GM21528 (cell line): Measurements from ENCODE around the gene PPP4R3A.
A peak's percentile ranks its signal among the peaks of the same experiment; 100 is the strongest.
"Not testable (repeated sequence)": the region's sequence is repeated elsewhere in the genome, so short reads cannot be mapped to it uniquely, and the experiment has no call there.

Source experiments
- ATAC-seq: cut with Tn5 transposase; IDR thresholded peaks from one replicate; pipeline ENCODE4 v1.9.1; 2021; ENCODE audit warnings: mild to moderate bottlenecking, moderate library complexity; ENCODE audit not compliant: unreplicated experiment, low FRiP score

The PPP4R3A gene

DNA sequence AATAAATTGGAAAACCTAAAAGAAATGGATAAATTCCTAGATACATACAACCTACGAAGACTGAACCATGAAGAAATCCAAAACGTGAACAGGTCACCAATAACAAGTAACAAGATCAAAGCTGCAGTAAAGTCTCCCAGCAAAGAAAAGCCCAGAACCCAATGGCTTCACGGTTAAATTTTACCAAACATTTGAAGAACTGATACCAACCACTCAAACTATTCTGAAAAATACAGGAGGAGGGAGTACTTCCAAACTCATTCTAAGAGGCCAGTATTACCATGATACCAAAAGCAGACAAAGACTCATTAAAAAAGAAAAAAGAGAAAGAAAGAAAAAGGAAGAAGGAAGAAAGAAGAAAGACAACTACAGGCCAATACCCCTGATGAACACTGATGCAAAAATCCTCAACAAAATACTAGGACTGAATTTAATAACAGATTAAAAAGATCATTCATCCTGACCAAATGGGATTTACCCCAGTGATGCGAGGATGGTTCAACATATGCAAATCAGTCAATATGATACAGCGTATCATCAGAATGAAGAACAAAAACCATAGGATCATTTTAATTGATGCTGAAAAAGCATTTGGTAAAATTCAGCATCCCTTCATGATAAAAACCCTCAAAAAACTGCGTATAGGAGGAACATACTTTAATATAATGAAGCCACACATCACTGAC is 65.6 kb downstream of the PPP4R3A start:
- ATAC-seq, result no peak

DNA sequence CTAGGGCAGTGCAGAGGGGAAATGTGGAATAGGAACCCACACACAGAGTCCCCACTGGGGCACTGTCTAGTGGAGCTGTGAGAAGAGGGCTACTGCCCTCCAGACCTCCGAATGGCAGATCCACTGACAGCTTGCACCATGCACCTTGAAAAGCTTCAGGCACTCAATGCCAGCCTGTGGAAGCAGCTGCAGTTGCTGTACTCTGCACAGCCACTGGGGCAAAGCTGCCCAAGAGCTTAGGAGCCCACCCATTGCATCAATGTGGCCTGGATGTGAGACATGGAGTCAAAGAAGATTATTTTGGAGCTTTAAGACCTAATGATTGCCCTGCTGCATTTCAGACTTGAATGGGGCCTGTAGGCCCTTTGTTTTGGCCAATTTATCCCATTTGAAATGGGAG is 70.8 kb downstream of the PPP4R3A start:
- no peak for ATAC-seq

DNA sequence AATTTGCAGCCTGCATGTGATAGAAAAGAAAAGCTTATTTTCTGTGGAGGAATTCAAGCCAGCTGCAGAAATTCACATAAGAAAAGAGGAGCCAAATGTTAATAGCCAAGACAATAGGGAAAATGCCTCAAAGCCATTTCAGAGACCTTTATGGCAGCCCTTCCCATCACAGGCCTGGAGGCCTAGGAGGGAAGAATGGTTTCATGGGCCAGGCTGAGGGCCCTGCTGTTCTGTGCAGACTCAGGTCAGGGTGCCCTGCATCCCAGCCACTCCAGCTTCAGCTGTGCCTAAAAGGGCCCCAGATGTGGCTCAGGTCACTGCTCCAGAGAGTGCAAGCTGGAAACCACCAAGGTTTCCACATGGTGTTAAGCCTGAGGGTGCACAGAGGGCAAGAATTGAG is 71.3 kb downstream of the PPP4R3A start:
- ATAC-seq, result no peak

DNA sequence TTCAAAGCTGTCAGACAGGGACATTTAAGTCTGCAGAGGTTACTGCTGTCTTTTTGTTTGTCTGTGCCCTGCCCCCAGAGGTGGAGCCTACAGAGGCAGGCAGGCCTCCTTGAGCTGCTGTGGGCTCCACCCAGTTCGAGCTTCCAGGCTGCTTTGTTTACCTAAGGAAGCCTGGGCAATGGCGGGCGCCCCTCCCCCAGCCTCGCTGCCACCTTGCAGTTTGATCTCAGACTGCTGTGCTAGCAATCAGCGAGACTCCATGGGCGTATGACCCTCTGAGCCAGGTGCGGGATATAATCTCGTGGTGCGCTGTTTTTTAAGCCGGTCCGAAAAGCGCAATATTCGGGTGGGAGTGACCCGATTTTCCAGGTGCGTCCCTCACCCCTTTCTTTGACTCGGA is 73.8 kb downstream of the PPP4R3A start:
- ATAC-seq, result not testable (repeated sequence)

DNA sequence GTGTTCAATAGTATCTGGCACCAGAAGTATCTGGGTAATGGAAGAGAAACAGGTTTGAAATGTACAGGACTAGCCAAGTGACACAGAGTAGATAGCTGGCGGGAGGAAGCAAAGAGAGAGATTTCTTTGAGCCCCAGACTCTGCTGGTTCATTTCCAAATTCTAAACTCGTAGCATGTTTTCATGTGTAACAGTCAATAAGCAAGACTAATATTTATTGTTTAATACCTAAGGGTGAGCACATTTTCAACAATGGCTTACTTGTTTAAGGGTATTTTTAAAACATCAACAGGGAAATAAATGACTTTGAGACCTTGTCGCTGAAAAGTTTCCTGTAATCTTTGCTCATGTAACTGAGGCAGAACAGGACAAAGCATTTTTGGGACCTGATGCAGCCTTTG is 80.7 kb downstream of the PPP4R3A start:
- no peak for ATAC-seq

DNA sequence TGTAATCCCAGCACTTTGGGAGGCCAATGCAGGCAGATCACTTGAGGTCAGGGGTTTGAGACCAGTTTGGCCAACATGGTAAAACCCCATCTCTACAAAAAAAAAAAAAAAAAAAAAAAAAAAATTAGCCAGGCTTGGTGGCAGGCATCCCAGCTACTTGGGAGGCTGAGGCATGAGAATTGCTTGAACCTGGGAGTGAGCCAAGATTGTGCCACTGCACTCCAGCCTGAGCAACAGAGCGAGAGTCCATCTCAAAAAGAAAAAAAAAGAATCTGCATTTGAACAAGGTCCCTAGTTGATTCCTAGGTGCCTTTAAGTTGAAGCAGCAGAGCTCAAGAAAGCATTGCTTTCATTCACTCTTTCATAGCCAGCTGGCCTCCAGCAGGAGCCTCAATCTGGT is 81.2 kb downstream of the PPP4R3A start:
- not testable (repeated sequence) for ATAC-seq

DNA sequence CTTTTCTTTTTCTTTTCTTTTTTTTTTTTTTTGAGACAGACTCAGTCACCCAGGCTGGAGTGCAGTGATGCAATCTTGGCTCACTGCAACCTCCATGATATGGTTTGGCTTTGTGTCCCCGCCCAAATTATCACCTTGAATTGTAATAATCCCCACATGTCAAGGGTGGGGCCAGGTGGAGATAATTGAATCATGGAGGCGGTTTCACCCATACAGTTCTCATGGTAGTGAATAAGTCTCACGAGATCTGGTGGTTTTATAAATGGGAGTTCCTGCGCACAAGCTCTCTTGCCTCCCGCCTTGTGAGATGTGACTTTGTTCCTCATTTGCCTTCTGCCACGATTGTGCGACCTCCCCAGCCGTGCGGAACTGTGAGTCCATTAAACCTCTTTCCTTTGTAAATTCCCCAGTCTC is 84.6 kb downstream of the PPP4R3A start:
- not testable (repeated sequence) for ATAC-seq

DNA sequence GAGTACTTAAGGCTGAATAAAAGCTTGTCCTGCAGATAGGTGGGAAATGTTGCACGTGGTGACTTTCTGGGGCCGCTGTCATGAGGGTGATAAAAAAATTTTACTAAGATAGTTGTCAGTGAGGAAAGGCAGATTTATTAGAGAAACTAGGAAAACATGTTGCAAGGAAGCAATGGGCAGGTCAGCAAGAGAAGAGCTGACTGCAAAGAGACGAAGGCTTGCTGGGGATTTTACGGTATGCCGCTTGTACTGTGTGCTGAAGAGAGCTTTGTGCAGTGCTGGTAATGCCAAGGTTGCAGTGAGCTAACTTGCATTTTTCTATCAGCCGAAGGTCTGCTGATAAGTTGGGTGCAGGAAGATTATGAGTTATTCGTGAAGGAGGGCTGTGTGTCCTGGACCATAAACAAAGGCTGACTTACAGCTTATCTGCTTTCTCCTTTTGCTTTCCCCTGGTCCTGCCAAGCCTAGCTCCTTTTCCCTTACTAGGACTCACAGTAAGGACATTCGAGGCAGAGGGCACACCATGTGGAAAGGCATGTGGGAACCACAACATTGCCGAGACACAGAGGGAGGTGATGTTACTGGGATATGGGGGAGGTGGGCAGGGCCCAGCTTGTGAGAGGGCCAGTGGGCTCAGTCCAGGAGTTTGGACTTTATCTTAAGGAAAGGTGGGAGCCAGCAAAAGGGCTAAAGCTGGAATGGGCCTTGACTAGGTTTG is 85.1 kb downstream of the PPP4R3A start:
- no peak for ATAC-seq

DNA sequence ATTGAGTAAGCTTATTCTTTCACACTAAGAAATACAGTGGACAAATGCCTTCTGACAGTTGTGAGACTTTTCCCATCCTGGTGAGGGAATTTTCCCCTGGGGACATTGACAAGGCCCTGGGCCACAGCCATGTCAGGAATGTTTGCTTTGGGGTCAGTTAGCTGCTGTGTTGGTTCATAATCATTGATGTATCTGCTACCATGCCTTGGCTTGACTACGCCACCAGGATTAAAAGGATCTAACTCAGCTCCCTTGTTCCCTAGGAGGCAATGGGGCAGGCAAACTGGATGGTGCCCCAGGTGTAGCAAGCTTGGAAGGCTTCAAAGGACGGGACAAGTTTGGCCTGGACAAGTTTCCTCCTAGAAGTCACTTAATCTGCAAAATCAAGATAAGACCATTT is 89.4 kb downstream of the PPP4R3A start:
- ATAC-seq, result no peak

DNA sequence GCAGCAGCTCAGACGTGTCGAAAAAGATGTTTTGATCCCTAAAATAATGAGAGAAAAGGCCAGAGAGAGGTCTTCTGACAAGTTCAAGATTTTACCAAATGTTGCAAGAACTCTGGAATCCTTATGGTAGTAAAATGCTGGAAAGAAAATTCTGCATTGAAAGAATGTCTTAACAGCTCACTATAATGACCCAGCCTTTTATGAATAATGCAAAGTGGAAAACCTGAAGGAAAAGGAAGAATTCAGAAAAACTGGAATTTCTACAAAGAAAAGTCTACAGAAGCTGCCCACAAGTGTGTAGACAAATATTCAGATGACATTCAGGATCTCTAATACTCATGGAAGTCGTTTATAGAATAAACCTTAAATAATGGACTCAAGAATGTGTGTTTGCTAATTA is 90.7 kb downstream of the PPP4R3A start:
- ATAC-seq, result no peak

DNA sequence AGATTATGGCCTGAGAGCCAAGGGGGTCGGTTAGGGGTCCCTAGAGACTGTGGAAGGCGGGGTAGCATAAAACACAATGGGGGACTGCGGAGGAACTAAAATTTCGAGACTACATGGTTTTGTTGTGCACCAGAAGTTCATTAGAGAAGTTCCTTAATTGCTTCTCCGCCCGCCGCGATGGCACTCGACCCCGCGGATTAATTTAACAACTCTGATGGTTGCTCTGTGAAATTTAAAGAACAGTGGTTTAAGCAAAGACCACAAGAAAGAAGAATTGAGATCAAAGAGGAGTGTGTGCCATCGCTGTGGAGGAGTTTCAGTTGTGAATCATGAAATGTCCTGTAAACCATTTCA is 91.1 kb downstream of the PPP4R3A start:
- no peak for ATAC-seq

DNA sequence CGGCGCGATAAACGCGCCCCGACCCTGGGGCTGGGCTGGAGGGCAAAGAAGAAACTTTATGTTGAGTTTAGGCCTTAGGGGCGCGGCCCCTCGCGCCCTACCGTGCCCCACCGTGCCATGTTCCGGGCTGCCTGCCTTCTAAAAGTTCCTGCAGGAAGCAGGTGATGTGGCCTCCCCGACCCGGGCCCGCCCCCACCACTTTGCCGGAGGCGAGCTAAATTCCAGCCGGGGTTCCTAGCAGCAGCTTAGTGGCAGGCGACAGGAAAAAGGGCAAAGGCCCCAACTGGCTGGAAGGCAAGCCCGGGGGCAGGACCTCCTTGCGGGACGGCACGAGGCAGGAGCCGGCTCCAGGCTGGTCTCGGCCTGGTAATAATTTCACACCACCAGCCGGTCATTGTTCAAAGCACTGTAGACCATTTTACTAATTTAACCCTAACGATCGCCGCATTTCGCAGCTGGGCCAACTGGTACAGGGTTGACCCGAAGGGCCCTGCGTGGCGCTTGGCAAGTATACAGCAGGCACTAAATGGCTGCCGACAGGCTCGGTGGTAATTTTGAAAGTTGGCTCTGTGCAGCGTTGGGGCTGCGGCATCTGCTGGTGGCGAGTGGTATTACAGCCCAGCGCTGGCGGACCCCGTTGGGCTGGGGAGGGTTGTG is 91.6 kb downstream of the PPP4R3A start:
- ATAC-seq, result no peak

DNA sequence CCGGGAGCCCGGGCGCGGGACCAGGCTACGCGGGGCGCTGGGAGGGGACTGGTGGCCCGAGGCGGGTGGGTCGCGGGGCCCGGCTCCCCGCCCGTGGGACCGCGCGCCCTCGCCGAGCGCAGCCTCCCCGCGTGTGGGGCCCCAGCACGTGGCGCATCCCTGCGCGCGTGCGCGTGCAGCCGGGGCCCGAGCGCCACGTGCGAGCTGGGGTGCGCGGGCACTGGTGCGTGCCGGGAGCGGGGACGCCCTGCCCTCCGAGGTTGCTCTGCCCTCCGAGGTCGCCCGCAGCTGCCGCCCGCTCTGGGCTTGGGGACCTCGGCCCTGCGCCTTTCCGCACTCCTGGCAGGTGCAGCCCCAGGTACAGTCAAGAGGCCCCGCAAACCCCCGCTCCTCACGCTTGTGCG is 92.1 kb downstream of the PPP4R3A start:
- ATAC-seq, result peak; percentile 28

DNA sequence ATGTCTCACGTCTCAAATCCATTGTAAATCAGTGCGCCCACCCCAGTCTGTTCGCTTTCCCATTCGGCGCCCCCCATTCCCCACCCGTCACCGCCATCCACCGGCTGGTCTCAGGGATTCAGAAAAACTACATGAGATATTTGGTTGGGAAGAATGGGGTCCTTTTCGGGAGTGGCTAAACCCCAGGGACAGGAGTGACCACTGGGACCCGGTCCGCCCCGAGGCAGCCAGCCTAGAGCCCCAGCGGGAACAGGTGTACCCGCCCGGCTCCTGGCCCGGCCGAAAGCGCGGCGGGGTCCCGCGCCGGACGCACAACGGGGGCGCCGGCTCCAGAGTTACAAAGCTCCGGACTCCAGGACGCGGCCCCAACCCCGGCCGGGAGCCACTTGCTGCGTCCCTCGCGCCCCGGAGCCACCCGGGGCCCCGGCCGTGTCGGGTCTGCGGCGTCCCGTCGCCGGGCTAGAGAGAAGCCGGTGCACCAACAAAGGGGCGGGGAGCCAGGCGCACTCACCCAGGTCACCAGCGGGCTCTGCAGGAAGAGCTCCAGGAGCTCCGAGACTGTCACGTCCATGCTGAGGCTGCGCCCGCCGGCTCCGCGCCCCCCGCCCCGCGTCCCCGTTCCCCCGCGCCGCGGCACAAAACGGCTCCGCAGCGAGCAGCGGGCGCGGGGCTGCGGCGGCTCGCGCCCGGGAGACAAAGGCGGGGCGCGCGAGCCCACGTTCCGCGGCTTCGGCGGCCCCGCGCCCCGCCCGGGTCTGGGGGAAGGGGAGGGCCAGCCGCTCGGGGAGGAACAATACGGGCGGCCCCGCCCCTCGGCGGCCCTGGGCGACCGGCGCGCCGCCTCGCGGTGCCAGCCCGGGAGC is 92.8 kb downstream of the PPP4R3A start, which contains the start of gene CCDC88C:
TSS of gene CCDC88C (minus strand) at position 701 of the 863 bp plus-strand sequence. CDS start at position 571, 130 bp downstream.
- peak; percentile 46 for ATAC-seq

DNA sequence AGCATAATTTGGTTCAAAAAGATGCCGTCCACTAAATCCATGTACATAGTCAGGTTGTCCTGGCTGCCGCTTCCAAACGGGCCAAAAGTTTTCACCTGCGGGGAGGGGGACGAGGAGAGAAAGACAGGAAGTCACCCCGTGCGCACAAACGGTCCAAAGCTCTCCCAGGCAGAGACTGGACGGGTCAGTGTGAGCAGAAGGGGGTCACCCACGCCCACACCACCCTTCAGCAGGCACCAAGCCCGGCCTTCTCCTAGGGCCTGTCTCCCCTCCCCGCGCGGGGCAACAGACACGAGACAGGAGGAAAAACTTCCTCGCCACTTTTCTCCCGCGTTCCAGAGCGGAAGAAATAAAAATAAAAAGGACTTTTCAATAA is 93.4 kb downstream of the PPP4R3A start:
- ATAC-seq, result no peak

DNA sequence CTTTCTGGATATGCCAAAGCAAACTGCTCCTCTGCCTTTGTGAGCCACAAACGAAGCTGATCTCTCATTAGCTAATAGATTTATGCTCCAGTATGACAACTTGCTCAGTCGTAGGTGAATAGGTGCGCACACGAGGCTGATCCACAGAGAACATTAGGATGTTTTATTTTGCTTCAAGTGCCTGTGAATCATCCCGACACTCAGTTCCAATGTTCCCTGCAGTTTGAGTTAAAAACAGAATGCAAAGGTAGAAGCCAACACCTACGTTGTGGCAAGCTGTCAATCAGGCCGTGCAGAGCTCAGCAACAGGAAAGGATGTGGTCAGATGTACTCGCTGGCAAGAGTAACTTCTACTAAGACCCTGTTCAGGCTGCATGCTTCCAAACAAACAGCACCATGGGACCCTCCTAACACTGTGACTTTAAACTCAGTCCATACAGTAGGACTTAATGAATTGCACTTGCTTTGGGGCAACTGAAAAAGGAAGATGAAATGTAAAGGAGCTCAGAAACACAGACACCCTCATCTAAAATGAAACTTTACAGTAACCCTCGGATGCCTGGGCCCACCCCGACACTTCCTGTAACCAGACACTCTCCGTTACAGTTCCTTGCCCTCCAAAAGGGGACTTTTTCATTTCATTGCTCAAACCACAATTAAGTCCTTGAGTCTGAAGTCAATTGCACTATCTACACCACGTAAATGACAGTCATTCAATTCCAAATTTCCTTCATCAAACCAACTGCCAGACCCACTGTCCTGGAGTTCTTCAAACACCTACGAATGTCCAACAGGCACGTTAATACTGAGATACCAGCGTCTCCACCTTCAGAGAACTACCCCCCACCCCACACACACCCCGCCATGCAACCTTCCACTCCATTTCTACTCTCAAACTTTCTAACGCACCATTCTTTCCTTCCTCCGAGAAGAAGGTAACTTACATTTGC is 94.0 kb downstream of the PPP4R3A start:
- ATAC-seq, result peak; percentile 56

DNA sequence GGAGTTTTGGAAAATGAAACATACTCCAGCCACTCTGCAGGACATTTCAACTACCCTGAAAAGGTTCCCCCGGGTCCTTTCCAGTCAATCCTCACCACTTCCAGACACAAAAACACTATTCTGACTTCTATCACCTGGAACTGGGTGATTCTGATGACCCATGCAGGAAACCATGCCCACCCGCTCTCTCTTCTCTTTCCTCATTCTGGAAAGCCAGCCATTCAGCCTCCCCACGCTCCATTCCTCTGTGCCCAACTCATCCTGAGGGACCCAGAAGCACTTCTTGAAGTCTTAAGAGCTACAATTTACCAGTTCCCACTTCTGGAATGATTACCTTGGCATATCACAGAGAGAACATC is 95.7 kb downstream of the PPP4R3A start:
- no peak for ATAC-seq

DNA sequence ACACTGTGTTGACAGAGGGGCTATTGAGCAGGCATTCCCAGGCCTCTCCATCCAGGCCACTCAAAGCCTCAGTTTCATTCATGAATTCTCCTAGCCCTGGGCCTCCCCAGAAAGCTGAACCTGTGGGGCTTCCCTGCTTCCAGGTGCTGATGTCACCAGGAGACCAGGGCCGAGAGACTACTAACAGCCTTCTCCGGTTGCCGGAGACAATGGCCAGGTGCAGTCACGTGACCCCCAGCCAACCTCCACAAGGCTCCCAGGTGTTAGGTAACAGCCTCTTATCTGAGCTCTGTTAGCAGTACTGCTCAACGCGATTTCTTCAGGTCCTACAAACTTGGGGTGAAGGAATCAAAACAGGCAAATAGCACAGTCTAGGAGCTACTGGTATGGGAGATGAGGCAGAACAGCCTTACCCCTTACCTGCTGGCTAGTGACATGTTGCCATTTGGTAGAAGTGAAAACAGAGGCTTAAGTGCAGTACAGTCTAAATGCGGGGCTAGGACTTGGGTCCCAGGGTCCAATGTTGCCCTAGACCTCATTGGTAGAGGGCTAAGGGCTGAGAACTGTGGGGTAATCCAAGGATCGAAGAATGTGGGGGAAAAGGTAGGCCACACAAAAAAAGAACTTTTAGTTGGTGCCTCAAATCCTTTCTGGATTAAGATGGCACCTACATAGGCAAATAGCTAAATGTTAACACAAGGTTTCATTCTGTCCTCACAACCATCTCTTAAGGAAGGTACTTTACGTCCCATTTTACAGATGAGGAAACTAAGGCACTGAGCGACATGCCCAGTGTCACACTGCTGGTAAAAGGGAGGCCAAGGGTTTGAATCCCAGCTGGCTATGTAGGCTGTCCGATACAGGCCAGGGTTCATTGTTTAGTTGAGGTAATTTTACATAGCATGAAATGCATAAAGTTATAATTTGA is 96.3 kb downstream of the PPP4R3A start:
- ATAC-seq, result no peak

DNA sequence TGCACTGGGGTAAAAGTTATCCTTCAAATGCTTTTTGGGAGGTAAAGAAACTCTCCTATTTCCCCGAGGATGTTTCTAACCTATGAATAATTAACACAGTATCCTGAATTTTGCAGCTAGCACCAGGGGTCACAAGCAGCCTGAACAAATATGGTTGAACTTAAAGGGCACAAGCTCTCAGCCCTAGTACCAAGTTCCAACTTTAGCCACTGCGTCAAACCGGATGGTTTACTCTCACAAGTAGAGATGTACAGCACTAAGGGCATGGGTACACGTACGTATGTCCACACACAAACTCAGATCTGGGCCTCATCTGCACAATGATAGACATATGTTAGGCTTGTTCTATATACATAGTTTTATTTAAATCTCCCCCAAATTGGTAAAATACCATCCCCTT is 97.2 kb downstream of the PPP4R3A start:
- no peak for ATAC-seq
